Type B pancreatic cell (in vitro differentiated cells): ENCODE results near the gene KDM4B. TPM values are rescaled to one million over a fixed set of nuclear protein-coding genes. Genes with fewer than 3 reads are reported as not detected.

Source experiments
- DNase-seq: peaks from one replicate; pipeline ENCODE4 v3.0.0; 2021; ENCODE audit warnings: mixed read lengths; ENCODE audit not compliant: unreplicated experiment; ENCODE audit errors: extremely low spot score
- H3K27ac Mint-ChIP-seq: 2 replicates; pipeline ENCODE4 v1.8.0; 2021; ENCODE audit warnings: mild to moderate bottlenecking, mixed read lengths
- H3K27me3 Mint-ChIP-seq: 2 replicates; pipeline ENCODE4 v1.8.0; 2021; ENCODE audit warnings: mixed read lengths
- H3K36me3 Mint-ChIP-seq: 2 replicates; pipeline ENCODE4 v1.8.0; 2021; ENCODE audit warnings: mixed read lengths
- H3K4me1 Mint-ChIP-seq: one replicate; pipeline ENCODE4 v1.8.0; 2021; ENCODE audit warnings: mixed read lengths; ENCODE audit not compliant: unreplicated experiment
- H3K4me3 Mint-ChIP-seq: 2 replicates; pipeline ENCODE4 v1.8.0; 2021; ENCODE audit warnings: mild to moderate bottlenecking, mixed read lengths
- H3K9me3 Mint-ChIP-seq: 2 replicates; pipeline ENCODE4 v1.8.0; 2021; ENCODE audit warnings: mixed read lengths
- total RNA-seq: library from RNA; stranded (reverse); gene quantifications from 2 replicates; pipeline ENCODE4 v1.2.1, GENCODE V29; 2021; ENCODE audit warnings: low replicate concordance
- TF ChIP-seq, protein P1 (sequence below): fragments of 200-600 bp; sonication (generic); conservative IDR thresholded peaks from 2 replicates; pipeline ENCODE4 v1.5.0; 2021; ENCODE audit warnings: antibody characterized with exemption, mild to moderate bottlenecking

The KDM4B gene
- total RNA-seq, 1 donor from 2014 or later, result 48.8 TPM

GRCh38 chr19:5104871-5105351, 136.0 kb downstream of the KDM4B start:
- H3K36me3 Mint-ChIP-seq, result peaks cover 17% of the 10 kb centered on the region
- DNase-seq, result no peak
- H3K27ac Mint-ChIP-seq, result no peak overlapping the region
- TF ChIP-seq, protein P1, sequence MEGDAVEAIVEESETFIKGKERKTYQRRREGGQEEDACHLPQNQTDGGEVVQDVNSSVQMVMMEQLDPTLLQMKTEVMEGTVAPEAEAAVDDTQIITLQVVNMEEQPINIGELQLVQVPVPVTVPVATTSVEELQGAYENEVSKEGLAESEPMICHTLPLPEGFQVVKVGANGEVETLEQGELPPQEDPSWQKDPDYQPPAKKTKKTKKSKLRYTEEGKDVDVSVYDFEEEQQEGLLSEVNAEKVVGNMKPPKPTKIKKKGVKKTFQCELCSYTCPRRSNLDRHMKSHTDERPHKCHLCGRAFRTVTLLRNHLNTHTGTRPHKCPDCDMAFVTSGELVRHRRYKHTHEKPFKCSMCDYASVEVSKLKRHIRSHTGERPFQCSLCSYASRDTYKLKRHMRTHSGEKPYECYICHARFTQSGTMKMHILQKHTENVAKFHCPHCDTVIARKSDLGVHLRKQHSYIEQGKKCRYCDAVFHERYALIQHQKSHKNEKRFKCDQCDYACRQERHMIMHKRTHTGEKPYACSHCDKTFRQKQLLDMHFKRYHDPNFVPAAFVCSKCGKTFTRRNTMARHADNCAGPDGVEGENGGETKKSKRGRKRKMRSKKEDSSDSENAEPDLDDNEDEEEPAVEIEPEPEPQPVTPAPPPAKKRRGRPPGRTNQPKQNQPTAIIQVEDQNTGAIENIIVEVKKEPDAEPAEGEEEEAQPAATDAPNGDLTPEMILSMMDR, result no peak
- H3K9me3 Mint-ChIP-seq, result peaks cover 6% of the 10 kb centered on the region
- H3K27me3 Mint-ChIP-seq, result no peaks in the 10 kb centered on the region
- no peaks in the 10 kb centered on the region for H3K4me1 Mint-ChIP-seq
- H3K4me3 Mint-ChIP-seq, result no peak overlapping the region

GRCh38 chr19:5106191-5106726, 137.3 kb downstream of the KDM4B start:
- Mint-ChIP-seq H3K27ac (peak overlapping the region; percentile 40), H3K4me3 (no peak overlapping the region), H3K9me3 (no peaks in the 10 kb centered on the region), H3K36me3 (peaks cover 5% of the 10 kb centered on the region), H3K4me1 (no peaks in the 10 kb centered on the region), H3K27me3 (no peaks in the 10 kb centered on the region)
- no peak for DNase-seq
- TF ChIP-seq, protein P1, result no peak

DNA sequence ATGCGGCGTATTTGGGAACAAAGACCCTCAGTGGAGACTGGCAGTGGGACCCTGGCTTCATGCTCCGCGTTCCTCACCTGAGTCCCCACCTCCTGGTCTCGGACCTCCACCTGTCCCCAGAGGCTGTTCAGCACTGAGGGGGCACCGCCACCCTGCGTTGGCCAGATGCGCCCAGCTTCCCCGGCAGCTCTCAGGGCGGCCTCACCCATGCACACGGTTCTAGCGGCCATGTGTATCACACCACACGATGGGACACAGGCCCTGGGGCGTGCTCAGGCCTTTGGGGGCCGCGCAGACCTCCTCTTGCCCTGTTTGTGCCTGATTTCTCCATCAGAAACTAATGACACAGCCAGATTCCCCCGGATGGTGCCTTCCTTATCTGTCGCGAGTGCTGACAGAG, 138.1 kb downstream of the KDM4B start:
- no peak for DNase-seq
- Mint-ChIP-seq H3K9me3 (no peaks in the 10 kb centered on the region), H3K4me3 (no peak overlapping the region), H3K4me1 (no peaks in the 10 kb centered on the region), H3K27ac (no peak overlapping the region), H3K27me3 (no peaks in the 10 kb centered on the region), H3K36me3 (peaks cover 10% of the 10 kb centered on the region)
- TF ChIP-seq, protein P1, result no peak

GRCh38 chr19:5107432-5108122, 138.7 kb downstream of the KDM4B start:
- peaks cover 3% of the 10 kb centered on the region for H3K4me1 Mint-ChIP-seq
- H3K9me3 Mint-ChIP-seq, result no peaks in the 10 kb centered on the region
- H3K27ac Mint-ChIP-seq, result no peak overlapping the region
- peaks cover 12% of the 10 kb centered on the region for H3K36me3 Mint-ChIP-seq
- no peak overlapping the region for H3K4me3 Mint-ChIP-seq
- no peak for DNase-seq
- H3K27me3 Mint-ChIP-seq, result no peaks in the 10 kb centered on the region
- TF ChIP-seq, protein P1, result no peak

GRCh38 chr19:5108123-5108596, 139.2 kb downstream of the KDM4B start:
- Mint-ChIP-seq H3K4me3 (no peak overlapping the region), H3K27ac (no peak overlapping the region), H3K36me3 (peaks cover 14% of the 10 kb centered on the region), H3K9me3 (no peaks in the 10 kb centered on the region), H3K27me3 (no peaks in the 10 kb centered on the region), H3K4me1 (peaks cover 6% of the 10 kb centered on the region)
- TF ChIP-seq, protein P1, result no peak
- DNase-seq, result no peak
